Measurements from ENCODE around the gene SLC1A1. TPM values are rescaled to one million over a fixed set of nuclear protein-coding genes. Genes with fewer than 3 reads are reported as not detected.
"Not testable (repeated sequence)": the region's sequence is repeated elsewhere in the genome, so short reads cannot be mapped to it uniquely, and the experiment has no call there.

Gene SLC1A1
- total RNA-seq, 1 donor from 2014 or later, result 0.59 TPM

DNA sequence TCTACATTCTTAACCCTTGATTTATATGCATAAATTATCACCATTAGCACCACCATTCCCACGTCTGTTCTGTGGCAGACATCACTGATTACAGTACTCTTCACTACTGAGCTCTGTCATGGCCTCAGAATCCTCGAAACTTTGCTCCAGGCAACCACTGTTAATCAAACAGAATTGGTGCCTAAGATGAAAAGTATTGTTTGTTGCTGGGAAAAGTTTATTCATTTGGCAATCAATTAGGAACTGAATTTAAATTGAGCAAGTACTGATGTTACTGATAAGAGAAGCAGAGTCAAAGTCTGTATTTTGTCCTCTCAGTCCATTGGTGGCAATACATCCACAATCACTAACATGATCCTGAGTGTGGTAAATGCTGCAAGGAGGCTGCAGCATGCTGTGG lies 12.8 kb downstream of the SLC1A1 start:
- intact Hi-C loops (cut with DNase I), result no loop called here
- DNase-seq (ENCODE audit: low spot score), result no peak

DNA sequence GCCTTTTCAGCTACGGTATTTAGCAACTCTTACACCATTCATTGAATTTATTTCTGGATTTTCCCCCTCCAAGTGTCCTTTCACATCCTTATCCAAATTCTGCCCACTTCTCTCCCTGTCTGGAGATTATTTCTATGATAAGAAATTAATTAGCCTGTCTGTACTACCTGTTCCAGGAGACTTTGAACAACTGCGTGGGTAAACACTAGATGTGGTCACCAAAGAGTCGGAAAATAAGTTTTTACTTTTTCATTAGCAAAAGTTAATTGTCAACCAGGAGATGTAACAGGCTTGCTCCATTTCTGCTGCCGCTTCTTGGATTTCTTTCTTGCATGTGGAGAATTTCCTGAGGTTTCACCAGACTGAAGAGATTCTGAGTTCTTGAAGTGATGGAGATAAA lies 14.0 kb downstream of the SLC1A1 start:
- intact Hi-C loops (cut with DNase I), result no loop called here
- no peak for DNase-seq (ENCODE audit: low spot score)

DNA sequence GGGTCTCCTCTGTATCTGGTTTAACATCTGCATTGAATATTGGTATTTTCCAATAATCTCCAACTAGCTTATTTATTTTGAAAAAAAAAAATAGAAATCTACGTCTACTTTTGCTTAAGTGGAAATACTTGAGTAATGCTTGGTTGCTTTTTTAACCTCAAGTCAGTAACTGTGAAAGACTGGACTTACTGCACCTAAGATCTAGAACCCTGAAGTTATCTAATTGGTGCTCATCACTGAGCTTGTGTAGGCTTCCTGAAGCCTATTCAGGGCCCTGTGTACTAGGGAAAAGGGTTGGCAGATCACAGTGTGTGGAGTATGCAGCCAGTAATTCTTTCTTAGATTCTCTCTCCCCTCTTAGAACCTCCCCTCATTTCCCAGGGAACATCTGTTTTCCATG lies 16.2 kb downstream of the SLC1A1 start:
- intact Hi-C loops (cut with DNase I), result no loop called here
- DNase-seq (ENCODE audit: low spot score), result no peak

DNA sequence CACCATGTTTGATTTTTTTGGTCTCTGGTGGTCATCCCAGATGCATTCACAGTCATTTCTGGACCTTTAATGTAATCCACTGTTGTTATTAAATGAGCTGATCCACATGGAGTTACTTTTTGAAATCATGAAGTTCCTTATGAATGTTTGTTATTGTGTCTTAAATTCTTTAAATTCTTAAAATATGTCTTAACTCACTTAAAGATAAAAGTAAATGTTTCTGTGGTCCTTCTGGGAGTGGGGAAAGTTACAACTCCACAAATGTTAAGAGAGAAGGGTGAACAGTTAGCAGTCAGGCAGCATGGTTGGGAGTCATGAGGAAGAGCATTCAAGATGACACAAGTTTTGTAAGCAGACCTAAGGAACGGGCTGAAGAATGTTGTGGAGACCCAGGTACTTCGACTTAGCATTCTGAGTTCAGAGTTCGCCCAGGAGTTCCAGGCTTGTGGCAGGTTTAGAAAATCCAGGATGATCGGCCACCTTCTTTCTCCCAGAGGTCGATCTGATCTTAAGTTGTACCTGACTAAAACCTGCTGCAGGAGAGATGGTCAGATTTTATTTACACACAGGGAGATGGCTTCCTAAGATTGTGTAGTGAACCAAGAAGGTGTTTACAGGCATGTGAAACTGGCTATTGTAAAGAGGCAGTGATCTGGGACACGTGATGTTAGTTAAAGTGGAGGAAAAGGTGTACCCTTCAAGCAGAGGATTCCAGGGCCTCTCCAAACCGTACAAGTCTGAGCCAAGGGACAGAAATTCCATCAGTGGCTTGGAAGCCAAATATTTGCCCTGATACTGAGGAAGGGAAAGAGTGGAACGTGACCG lies 17.2 kb downstream of the SLC1A1 start:
- intact Hi-C loops (cut with DNase I), result no loop called here
- no peak for DNase-seq (ENCODE audit: low spot score)

DNA sequence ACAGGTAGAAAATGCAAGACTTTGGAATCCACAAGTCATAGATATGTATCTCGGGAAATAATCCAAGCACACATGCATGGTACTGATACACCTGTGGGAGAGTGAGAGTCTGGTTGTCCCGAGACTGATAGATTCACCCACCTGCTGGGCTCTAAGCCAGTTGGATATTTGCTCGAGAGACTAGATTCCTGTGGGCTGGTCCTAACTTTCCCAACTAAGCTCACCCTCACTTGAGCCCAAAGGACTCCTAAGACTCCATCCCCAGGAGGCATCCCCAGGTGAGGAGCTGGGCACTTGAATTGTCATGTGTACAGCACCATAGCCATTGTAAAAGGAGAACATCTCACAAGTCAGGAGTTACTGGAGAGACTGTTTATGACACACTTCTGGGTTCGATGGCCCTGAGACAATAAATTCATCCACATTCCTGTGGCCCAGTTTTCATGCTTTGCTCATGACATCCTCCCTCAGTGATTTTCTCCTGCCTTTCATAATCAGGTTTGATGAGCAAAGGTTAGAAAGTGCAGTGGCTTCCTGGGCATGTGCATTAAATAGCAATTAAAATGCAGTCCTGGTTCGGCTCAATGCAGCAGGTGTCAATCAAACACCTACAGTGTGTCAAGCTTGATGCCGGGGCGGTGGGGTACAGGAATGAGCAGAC lies 18.1 kb downstream of the SLC1A1 start:
- no peak for DNase-seq (ENCODE audit: low spot score)
- intact Hi-C loops (cut with DNase I), result no loop called here

DNA sequence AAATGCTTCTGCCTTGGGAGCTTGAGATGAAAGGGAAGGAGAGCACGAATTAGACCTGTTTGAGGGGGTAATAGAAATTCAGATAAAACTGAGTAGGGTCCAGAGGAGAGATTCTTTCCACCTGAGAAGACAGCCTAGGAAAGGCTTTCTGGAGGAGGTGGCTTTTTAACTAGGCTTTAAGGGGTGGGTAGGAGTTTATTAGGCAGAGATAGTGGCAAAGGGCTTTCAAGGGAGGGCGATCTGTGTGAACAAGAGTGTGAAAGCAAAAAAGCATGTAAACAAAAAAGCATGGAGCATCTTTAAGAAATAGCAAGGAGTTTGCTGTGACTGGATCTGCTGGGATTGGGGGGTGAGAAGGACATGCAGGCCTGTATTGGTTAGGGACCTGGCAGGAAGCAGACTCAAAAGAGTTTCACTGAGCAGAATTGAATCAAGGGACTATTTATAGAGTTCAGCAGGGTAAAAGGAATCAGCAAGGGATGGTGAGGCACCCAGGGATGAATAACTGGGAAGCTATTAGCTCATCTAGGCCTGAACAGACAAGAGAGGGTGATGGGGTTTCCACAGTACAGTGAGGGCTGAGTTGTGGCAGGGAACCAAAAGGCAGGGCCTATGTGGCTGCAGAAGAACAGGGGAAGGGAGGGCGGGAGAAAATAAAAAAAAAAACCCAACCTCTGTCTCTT lies 18.8 kb downstream of the SLC1A1 start:
- DNase-seq (ENCODE audit: low spot score), result no peak
- intact Hi-C loops (cut with DNase I), result no loop called here

DNA sequence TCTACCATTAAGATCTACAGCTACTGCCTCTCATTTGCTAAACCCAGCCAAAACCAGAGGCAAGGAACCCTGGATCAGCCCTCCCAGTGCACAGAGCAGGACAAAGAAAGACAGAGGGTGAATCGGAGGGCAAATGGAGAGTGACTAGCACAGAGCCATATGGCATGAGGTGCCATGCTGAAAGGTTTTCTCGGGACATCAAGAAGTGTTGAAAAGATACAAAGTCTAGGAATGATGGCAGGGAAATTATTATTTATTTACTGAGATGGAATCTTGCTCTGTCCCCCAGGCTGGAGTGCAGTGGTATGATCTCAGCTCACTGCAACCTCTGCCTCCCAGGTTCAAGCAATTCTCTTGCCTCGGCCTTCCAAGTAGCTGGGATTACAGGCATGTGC lies 19.3 kb downstream of the SLC1A1 start:
- DNase-seq (ENCODE audit: low spot score), result no peak
- intact Hi-C loops (cut with DNase I), result no loop called here

DNA sequence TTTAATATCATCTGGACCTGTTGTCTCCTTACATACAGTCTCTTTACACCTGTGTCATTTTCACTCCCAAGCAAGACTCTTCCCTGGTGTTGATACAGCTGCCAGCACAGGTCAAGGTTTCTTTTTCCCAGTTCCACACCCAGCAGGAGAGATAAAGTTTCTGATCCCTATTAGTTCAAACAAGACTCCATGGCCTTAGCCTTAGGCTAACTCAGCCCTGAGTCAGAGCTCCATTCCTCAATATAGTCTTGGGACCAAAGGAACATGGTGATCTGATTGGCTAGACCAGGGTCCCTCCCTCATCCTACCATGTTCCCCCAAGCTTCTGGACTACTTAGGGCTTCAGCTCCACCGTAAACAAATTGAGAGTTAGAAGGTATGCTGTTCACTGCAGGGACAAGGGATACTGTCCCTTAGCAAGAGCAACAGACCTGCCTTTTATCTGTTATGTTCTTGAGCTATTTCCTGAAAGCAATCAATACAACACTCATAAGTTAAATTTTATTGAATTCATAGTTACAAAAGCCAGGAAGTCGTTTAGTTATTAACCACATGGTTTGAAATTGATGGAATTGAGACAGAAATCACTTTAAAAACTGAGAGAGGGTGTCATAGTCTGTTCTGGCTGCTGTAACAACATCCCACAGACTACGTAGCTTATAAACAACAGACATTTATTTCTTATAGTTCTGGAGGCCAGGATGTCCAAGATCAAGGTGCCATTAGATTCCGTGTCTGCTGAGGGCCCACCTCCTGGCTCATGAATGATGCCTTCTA lies 20.5 kb downstream of the SLC1A1 start:
- no peak for DNase-seq (ENCODE audit: low spot score)
- intact Hi-C loops (cut with DNase I), result no loop called here

DNA sequence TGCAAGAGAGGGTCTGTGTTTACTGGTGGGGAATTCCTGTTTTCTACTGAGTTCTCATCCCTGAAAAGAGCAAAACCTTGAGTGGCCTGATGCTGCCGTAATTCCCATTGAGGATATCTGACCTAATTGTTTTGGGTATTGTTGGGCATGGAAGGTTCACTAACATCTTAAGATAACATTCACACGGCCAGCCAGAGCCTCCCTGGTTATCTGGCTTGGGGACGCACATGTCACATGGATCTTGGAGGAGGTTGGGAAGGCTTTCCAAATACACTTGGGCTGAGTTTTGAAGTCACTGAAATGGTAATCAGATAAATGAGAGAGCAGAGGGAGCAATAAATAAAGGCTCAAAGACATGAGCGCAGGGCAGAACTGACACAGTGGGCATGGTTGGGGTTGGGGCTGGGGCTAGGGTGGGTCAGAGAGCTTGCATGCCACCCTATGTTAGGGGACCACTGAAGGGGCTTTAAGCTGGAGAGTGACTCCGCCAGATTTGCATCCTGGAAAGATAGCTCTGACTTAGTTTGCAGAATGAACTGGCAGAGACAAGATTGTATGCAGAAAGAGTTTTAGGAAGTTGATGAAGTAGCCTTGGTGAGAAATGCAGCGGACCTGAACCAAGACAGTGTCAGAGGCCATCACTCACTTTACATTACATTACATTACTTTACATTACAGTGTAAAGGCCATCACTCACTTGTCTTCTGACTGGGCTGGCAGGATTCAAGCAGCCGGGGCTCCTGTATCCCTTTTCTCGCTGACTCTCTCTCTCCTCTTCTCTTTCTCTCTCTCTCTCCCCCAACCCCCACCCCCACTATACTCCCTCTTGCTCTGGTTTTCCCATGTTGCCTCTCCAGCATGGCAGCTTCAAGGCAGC lies 24.2 kb downstream of the SLC1A1 start:
- no peak for DNase-seq (ENCODE audit: low spot score)
- intact Hi-C loops (cut with DNase I), result no loop called here

DNA sequence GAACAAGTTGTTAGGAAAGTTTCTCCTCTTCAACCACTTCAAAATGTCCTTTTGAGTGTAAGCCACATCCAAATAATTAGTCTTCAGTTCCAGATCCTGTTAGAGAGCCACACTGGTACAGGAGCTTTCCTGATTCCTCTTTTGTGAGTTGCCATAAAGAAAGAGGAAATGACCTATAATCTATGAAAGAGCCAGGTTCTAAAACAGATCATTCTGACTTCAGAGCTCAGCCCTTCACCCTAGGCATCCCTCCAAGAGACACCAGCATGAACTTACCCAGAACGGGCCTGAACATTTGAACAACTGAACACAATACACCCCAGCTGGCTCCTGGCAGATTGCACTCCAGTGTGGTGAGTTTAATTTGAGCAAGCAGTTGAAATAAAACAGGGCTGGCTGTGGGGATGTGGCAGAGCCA lies 25.7 kb downstream of the SLC1A1 start:
- no peak for DNase-seq (ENCODE audit: low spot score)
- intact Hi-C loops (cut with DNase I), result no loop called here

DNA sequence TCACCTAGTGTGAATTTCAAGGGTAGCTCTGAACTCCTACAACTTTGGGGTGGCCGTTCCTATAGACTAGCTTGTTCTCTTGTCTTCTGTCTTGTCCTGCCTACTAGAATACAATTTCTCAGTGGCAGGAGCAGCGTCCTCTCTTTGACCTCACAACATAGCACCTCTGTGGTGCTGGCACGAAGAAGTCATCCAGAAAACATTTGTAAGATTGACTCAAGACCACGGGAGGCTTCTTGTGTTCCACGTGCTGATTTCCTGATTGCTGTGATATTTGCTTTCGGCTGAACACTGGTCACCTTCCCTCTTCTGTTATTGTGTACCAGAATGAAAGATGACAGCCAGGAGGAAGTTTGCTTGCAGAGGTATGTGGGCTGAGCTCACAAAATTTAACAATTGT lies 27.0 kb downstream of the SLC1A1 start:
- no peak for DNase-seq (ENCODE audit: low spot score)
- intact Hi-C loops (cut with DNase I), result no loop called here

DNA sequence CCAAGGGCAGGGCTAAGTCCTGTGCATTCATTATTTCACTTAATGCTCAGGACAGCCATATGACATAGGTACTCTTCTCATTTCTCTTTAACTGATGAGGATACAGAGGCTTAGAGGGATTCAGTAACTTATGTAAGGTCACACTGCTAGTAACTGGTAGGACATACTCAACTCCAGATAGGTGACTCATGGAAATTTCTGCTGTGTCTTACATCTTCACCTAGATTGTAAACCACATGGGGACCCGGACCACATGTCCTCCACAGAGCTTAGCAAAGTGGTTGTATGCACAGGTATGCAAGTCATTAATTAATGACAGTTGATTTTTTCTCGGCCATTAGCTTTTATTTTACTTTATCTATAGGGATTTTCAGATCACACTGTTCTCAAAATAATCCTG lies 29.3 kb downstream of the SLC1A1 start:
- DNase-seq (ENCODE audit: low spot score), result no peak
- intact Hi-C loops (cut with DNase I), result no loop called here

DNA sequence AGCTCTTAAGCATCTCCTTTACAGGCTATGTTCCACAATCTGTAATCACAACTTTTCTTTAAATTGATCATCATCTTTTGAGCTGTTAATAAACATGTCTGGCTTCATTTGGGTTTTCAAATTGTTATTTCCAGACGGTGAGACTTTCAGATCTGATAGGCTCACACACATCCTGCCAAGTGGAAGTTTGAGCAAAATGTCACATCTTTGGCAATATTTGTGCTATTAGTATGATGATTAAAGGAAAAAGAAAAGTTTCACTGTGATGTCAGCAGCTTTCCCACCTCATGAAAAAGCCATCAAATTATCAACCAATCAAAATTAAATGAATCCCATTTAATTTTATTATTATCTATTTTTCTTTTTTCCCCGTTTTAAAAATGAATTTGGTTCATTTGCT lies 29.8 kb downstream of the SLC1A1 start:
- DNase-seq (ENCODE audit: low spot score), result no peak
- intact Hi-C loops (cut with DNase I), result no loop called here

DNA sequence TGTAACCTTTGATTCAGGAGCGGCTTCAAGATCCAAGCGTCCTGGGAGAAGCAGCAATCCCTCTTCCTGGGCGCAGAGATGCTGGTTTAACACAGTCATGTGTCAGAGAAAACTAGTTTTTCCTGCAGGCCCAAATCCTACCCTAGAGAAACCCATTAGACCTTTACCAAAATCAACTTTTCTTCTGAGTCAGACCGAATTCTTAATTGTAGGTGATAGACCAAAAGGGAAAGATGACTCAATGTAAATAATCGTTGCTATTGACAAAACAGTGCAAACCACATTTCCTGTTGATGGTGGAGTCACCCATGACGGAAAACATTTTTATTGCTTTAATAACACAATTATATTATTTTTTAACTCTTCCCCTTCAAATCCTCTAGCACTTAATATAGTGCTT lies 40.1 kb downstream of the SLC1A1 start:
- no peak for DNase-seq (ENCODE audit: low spot score)
- intact Hi-C loops (cut with DNase I), result no loop called here

DNA sequence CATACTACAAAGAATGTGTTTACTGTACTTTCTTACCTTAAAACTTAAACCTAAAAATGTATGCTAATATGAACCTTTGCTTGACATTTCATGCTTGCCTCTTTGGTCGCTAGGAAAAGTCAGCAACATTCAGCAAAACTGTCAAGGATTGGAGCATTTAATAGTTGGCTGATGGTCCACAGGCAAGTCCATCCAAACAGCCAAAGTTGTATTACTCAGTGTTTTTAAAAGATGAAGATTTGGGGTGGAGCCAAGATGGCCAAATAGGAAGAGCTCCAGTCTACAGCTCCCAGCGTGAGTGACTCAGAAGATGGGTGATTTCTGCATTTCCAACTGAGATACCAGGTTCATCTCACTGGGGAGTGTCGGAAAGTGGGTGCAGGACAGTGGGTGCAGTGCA lies 40.6 kb downstream of the SLC1A1 start:
- intact Hi-C loops (cut with DNase I); DNase-seq (ENCODE audit: low spot score): not testable (repeated sequence)

DNA sequence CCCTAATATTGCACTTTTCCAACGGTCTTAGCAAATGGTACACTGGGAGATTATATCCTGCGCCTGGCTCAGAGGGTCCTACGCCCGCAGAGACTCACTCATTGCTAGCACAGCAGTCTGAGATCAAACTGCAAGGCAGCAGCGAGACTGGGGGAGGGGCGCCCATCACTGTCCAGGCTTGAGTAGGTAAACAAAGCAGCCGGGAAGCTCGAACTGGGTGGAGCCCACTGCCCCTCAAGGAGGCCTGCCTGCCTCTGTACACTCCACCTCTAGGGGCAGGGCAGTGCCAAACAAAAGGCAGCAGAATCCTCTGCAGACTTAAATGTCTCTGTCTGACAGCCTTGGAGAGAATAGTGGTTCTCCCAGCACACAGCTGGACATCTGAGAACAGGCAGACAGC lies 41.1 kb downstream of the SLC1A1 start:
- DNase-seq (ENCODE audit: low spot score); intact Hi-C loops (cut with DNase I): not testable (repeated sequence)

DNA sequence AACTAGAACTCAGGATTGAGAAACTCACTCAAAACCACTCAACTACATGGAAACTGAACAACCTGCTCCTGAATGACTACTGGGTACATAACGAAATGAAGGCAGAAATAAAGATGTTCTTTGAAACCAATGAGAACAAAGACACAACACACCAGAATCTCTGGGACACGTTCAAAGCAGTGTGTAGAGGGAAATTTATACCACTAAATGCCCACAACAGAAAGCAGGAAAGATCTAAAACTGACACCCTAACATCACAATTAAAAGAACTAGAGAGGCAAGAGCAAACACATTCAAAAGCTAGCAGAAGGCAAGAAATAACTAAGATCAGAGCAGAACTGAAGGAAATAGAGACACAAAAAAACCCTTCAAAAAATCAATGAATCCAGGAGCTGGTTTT lies 43.6 kb downstream of the SLC1A1 start:
- intact Hi-C loops (cut with DNase I); DNase-seq (ENCODE audit: low spot score): not testable (repeated sequence)

DNA sequence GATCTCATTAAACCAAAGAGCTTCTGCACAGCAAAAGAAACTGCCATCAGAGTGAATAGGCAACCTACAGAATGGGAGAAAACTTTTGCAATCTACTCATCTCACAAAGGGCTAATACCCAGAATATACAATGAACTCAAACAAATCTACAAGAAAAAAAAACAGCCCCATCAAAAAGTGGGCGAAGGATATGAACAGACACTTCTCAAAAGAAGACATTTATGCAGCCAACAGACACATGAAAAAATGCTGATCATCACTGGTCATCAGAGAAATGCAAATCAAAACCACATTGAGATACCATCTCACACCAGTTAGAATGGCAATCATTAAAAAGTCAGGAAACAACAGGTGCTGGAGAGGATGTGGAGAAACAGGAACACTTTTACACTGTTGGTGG lies 45.9 kb downstream of the SLC1A1 start:
- intact Hi-C loops (cut with DNase I); DNase-seq (ENCODE audit: low spot score): not testable (repeated sequence)

DNA sequence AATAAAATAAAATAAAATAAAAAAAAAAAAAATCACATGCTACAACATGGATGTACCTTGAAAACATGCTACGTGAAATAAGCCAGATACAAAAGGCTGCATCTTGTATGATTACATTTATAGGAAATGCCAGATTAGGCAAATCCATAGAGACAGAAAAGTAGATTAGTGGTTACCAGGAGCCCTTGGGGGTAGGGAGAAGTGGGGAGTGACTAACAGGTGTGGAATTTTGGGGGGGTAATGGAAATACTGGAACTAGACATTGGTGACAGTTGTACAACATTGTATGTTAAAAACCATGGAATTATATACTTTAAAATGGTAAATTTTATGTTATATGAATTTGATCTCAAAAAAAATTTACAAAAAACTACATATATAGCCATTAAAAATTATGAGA lies 47.3 kb downstream of the SLC1A1 start:
- intact Hi-C loops (cut with DNase I), result no loop called here
- no peak for DNase-seq (ENCODE audit: low spot score)

Data from cardiac septum (tissue), 1 donor.